Stimulated activated CD8-positive, alpha-beta memory T cell treated with anti-CD3 and anti-CD28 coated beads, Interleukin-4, amount 100 ng/mL, for 4 hours (primary cell): Measurements from ENCODE around the gene PREX1.
"Not testable (repeated sequence)": the region's sequence is repeated elsewhere in the genome, so short reads cannot be mapped to it uniquely, and the experiment has no call there.

Experiments
- DNase-seq, 2 donors: peaks; one replicate each; pipeline ENCODE4 v3.0.0-alpha.2; 2020; ENCODE audit warnings: low read depth in 2 of 2, low spot score in 1 of 2

The PREX1 gene

GRCh38 chr20:48846516-48847492 is 19.0 kb upstream of the PREX1 start:
- DNase-seq, result no peak

- no peak for DNase-seq
Observed at GRCh38 chr20:48845721-48846306, 18.0 kb upstream of the PREX1 start.

GRCh38 chr20:48844996-48845395 is 17.2 kb upstream of the PREX1 start:
- no peak for DNase-seq

GRCh38 chr20:48843896-48844295 is 16.1 kb upstream of the PREX1 start:
- DNase-seq, result not testable (repeated sequence)

GRCh38 chr20:48843057-48843806 is 15.4 kb upstream of the PREX1 start:
- DNase-seq, result no peak

GRCh38 chr20:48841875-48842529 is 14.2 kb upstream of the PREX1 start:
- DNase-seq, result no peak

- DNase-seq, result no peak
Observed at GRCh38 chr20:48841196-48841874, 13.5 kb upstream of the PREX1 start.

GRCh38 chr20:48839154-48839917 is 11.5 kb upstream of the PREX1 start:
- no peak for DNase-seq

- no peak for DNase-seq
Observed at GRCh38 chr20:48837014-48837413, 9.2 kb upstream of the PREX1 start.

GRCh38 chr20:48835390-48835789 is 7.6 kb upstream of the PREX1 start:
- no peak for DNase-seq

GRCh38 chr20:48834278-48834677 is 6.5 kb upstream of the PREX1 start:
- DNase-seq, result no peak

GRCh38 chr20:48832405-48832730 is 4.6 kb upstream of the PREX1 start:
- DNase-seq, result no peak

GRCh38 chr20:48831718-48832404 is 4.1 kb upstream of the PREX1 start:
- DNase-seq, result no peak

GRCh38 chr20:48830826-48831318 is 3.1 kb upstream of the PREX1 start:
- no peak for DNase-seq

GRCh38 chr20:48829940-48830339 is 2.1 kb upstream of the PREX1 start:
- no peak for DNase-seq

GRCh38 chr20:48828734-48829460 is 1.1 kb upstream of the PREX1 start:
- no peak for DNase-seq

- DNase-seq, result no peak
Observed at GRCh38 chr20:48826883-48827771, 672 bp downstream of the PREX1 start.

GRCh38 chr20:48826480-48826879 is 1.3 kb downstream of the PREX1 start:
- not testable (repeated sequence) for DNase-seq
